Endodermal cell (in vitro differentiated cells): ENCODE results near the gene PSMA6. TPM values are rescaled to one million over a fixed set of nuclear protein-coding genes. Genes with fewer than 3 reads are reported as not detected.
"Not testable (repeated sequence)": the region's sequence is repeated elsewhere in the genome, so short reads cannot be mapped to it uniquely, and the experiment has no call there.

Experiments
- DNase-seq: peaks from one replicate; pipeline ENCODE4 v3.0.0-alpha.2; 2017
- H3K27ac ChIP-seq: 2 replicates; pipeline ENCODE4 v1.5.1; 2013; ENCODE audit warnings: mild to moderate bottlenecking, low read depth, low read length, moderate library complexity
- H3K27me3 ChIP-seq: 2 replicates; pipeline ENCODE4 v1.6.1; 2013; ENCODE audit warnings: mild to moderate bottlenecking, low read length, moderate library complexity; ENCODE audit not compliant: insufficient read depth, control insufficient read depth, poor library complexity, severe bottlenecking
- H3K36me3 ChIP-seq: 2 replicates; pipeline ENCODE4 v1.7.0; 2013; ENCODE audit warnings: mild to moderate bottlenecking, low read length, moderate library complexity; ENCODE audit not compliant: control insufficient read depth, insufficient read depth
- H3K4me1 ChIP-seq: one replicate; pipeline ENCODE4 v1.7.0; 2013; ENCODE audit warnings: low read length; ENCODE audit not compliant: control insufficient read depth, insufficient read depth
- H3K4me3 ChIP-seq: 2 replicates; pipeline ENCODE4 v1.5.1; 2013; ENCODE audit warnings: mild to moderate bottlenecking, low read length, moderate library complexity
- H3K9ac ChIP-seq: 2 replicates; pipeline ENCODE4 v1.6.1; 2013; ENCODE audit warnings: mild to moderate bottlenecking, low read length, moderate library complexity; ENCODE audit not compliant: poor library complexity, severe bottlenecking; ENCODE audit errors: extremely low read depth
- H3K9me3 ChIP-seq: 2 replicates; pipeline ENCODE4 v1.6.1; 2013; ENCODE audit warnings: mild to moderate bottlenecking, low read length, moderate library complexity; ENCODE audit not compliant: control insufficient read depth
- H3K27ac Mint-ChIP-seq: 2 replicates; pipeline ENCODE4 v1.8.0; 2020; ENCODE audit warnings: mixed read lengths
- H3K27me3 Mint-ChIP-seq: 2 replicates; pipeline ENCODE4 v1.8.0; 2021; ENCODE audit warnings: mild to moderate bottlenecking, mixed read lengths; ENCODE audit not compliant: insufficient read depth
- H3K36me3 Mint-ChIP-seq: 2 replicates; pipeline ENCODE4 v1.8.0; 2020; ENCODE audit warnings: low read depth, mixed read lengths
- H3K4me1 Mint-ChIP-seq: 2 replicates; pipeline ENCODE4 v1.8.0; 2020; ENCODE audit warnings: mixed read lengths
- H3K4me3 Mint-ChIP-seq: 2 replicates; pipeline ENCODE4 v1.8.0; 2020; ENCODE audit warnings: mild to moderate bottlenecking, moderate library complexity, mixed read lengths
- H3K9me3 Mint-ChIP-seq: 2 replicates; pipeline ENCODE4 v1.8.0; 2020; ENCODE audit warnings: mild to moderate bottlenecking, mixed read lengths
- WGBS, 2 experiments: methylation state at CpG; one replicate each; pipeline versions ENCODE4 v1.1.5 to v1.1.7; 2013; ENCODE audit warnings: missing lambda C conversion rate in 2 of 2, mixed read lengths in 1 of 2; ENCODE audit not compliant: insufficient coverage in 1 of 2, insufficient read length in 1 of 2; 5-methylcytosine and 5-hydroxymethylcytosine counted together
- total RNA-seq, 2 donors: library from RNA; stranded (reverse); fragmentation: NEBNext Ultra II Directional in 1 of 2; extraction: Animal tissue kit (Norgen Biotek cat#: 25700) in 1 of 2; gene quantifications; 2 replicates in 1 of 2; 3 replicates in 1 of 2; pipeline ENCODE4 v1.2.1, GENCODE V29; 2021
- TF ChIP-seq, protein P1 (sequence below): fragments of 200-600 bp; sonication (generic); conservative IDR thresholded peaks from 2 replicates; pipeline ENCODE4 v1.5.0; 2021; ENCODE audit warnings: antibody characterized with exemption, mild to moderate bottlenecking

PSMA6 gene
- total RNA-seq, 2 donors from 2014 or later = 263 to 277 TPM

DNA sequence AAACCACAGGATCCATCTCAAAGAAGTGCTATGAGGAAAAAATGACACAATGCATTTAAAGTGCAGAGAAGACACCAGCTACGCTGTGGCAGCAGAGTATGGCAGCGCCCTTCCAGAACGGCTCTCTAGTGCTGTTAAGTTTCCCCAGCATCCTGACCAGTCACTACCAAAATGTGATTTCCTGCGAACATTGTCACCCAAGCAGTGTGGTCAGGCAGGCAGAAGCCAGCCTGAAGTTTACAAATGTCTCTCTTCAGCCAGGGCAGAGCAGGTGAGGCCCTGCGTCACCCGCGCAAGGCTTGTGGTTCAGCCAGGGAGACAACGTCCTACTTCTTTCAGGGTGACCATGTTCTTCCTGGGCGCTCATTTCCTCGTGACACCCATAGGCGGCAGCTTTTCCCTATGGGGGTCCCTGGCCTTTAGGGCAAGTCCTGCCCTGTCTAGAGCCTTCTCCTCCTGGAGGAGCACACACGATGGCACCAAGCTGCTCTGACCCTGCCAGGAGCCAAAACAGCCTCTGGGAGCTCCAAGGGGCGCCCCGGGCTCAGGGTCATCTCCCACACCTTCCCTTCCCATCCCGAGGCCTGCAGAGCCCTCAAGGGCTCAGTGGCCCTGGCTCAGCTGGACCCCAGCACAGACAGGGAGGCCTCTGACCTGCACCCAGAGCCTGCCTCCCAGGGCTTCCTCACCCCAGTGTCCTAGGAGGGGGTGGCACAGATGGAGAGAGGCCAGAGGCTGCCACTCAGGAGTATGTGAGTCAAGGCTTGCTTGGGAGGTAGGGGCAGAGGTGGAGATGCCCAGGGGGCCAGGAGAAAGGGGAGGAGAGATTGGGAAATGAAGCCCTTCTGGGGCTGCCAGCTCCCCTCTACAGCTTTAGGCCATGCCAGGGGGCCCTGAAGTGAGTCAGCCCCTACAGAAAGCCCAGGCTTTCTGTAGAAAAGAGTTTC, 41.9 kb downstream of the PSMA6 start:
- H3K9me3 Mint-ChIP-seq = no peaks in the 10 kb centered on the region
- H3K4me1 Mint-ChIP-seq = peaks cover 34% of the 10 kb centered on the region
- DNase-seq = peak; percentile 50
- Histone ChIP-seq H3K9ac (no peak overlapping the region), H3K36me3 (no peaks in the 10 kb centered on the region), H3K4me1 (peaks cover 12% of the 10 kb centered on the region), H3K27ac (no peak overlapping the region), H3K27me3 (no peaks in the 10 kb centered on the region), H3K9me3 (no peaks in the 10 kb centered on the region), H3K4me3 (no peak overlapping the region)
- TF ChIP-seq, protein P1, sequence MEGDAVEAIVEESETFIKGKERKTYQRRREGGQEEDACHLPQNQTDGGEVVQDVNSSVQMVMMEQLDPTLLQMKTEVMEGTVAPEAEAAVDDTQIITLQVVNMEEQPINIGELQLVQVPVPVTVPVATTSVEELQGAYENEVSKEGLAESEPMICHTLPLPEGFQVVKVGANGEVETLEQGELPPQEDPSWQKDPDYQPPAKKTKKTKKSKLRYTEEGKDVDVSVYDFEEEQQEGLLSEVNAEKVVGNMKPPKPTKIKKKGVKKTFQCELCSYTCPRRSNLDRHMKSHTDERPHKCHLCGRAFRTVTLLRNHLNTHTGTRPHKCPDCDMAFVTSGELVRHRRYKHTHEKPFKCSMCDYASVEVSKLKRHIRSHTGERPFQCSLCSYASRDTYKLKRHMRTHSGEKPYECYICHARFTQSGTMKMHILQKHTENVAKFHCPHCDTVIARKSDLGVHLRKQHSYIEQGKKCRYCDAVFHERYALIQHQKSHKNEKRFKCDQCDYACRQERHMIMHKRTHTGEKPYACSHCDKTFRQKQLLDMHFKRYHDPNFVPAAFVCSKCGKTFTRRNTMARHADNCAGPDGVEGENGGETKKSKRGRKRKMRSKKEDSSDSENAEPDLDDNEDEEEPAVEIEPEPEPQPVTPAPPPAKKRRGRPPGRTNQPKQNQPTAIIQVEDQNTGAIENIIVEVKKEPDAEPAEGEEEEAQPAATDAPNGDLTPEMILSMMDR = peak; percentile 20
- no peak overlapping the region for H3K4me3 Mint-ChIP-seq
- H3K36me3 Mint-ChIP-seq = no peaks in the 10 kb centered on the region
- no peaks in the 10 kb centered on the region for H3K27me3 Mint-ChIP-seq
- no peak overlapping the region for H3K27ac Mint-ChIP-seq
- WGBS, 2 experiments = 91 to 93% methylated on average over 9 to 15 of the region's 15 CpGs

DNA sequence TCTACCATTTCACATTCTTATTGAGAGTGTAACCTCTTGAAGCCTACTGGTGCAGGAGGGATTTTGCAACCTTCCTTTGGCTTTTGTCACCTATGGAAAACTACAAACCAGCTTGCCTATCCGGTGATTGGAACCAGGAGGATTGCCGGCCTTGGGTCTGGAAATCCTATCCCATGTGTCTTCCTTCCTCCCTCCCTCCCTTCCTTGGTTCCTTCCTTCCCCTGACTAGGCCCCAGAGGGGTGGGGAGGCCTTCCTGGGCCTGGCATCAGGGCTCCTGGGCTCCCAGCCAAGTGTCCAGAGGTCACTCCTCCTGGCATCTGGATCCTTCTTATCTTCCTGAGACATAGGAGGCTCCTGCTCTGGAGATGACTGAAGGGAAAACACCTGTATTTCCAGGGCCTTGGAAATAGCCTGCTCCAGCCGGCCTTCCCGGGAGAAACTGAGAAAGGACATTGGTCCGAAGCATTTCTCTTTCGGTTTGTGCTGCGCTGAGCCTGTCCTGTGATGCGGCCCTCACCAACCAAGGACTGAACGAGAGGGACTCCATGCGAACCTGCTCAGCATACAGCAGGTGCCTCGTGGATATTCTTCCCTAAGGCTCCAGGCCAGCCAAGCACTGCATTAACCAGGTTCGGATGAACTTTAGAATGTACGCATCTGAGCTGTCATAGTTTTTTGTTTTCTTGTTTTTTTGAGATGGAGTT, 43.4 kb downstream of the PSMA6 start:
- no peak for DNase-seq
- no peaks in the 10 kb centered on the region for H3K9me3 Mint-ChIP-seq
- no peak overlapping the region for H3K9ac ChIP-seq
- no peaks in the 10 kb centered on the region for H3K9me3 ChIP-seq
- H3K36me3 Mint-ChIP-seq = no peaks in the 10 kb centered on the region
- peaks cover 12% of the 10 kb centered on the region for H3K4me1 ChIP-seq
- peaks cover 34% of the 10 kb centered on the region for H3K4me1 Mint-ChIP-seq
- H3K4me3 ChIP-seq = no peak overlapping the region
- no peaks in the 10 kb centered on the region for H3K36me3 ChIP-seq
- no peaks in the 10 kb centered on the region for H3K27me3 Mint-ChIP-seq
- TF ChIP-seq, protein P1 = no peak
- no peak overlapping the region for H3K4me3 Mint-ChIP-seq
- no peak overlapping the region for H3K27ac Mint-ChIP-seq
- 96 to 97% methylated on average over 11 to 13 of the region's 13 CpGs for WGBS, 2 experiments
- H3K27me3 ChIP-seq = no peaks in the 10 kb centered on the region
- H3K27ac ChIP-seq = no peak overlapping the region

DNA sequence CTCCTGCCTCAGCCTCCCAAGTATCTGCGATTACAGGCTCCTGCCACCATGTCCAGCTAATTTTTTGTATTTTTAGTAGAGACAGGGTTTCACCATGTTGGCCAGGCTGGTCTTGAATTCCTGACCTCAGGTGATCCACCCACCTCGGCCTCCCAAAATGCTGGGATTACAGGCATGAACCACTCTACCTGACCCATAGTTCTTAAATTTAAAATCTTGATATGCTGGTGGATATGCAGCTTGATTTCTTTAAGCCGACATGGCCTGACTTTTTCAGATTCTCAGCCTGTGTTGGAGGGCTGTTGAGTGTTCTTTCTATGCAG, 44.0 kb downstream of the PSMA6 start:
- not testable (repeated sequence) for H3K4me3 Mint-ChIP-seq, H3K9me3 ChIP-seq, DNase-seq, H3K9ac ChIP-seq, H3K27ac ChIP-seq, H3K4me3 ChIP-seq, H3K36me3 Mint-ChIP-seq, H3K27me3 ChIP-seq, H3K9me3 Mint-ChIP-seq, H3K36me3 ChIP-seq, H3K27me3 Mint-ChIP-seq
- Mint-ChIP-seq H3K4me1 (peaks cover 36% of the 10 kb centered on the region), H3K27ac (peak overlapping the region; percentile 90)
- peaks cover 15% of the 10 kb centered on the region for H3K4me1 ChIP-seq
- 89 to 100% methylated on average over 2 to 3 of the region's 3 CpGs for WGBS, 2 experiments
